ENCODE measurements around the gene SIRT4.

SIRT4 gene

DNA sequence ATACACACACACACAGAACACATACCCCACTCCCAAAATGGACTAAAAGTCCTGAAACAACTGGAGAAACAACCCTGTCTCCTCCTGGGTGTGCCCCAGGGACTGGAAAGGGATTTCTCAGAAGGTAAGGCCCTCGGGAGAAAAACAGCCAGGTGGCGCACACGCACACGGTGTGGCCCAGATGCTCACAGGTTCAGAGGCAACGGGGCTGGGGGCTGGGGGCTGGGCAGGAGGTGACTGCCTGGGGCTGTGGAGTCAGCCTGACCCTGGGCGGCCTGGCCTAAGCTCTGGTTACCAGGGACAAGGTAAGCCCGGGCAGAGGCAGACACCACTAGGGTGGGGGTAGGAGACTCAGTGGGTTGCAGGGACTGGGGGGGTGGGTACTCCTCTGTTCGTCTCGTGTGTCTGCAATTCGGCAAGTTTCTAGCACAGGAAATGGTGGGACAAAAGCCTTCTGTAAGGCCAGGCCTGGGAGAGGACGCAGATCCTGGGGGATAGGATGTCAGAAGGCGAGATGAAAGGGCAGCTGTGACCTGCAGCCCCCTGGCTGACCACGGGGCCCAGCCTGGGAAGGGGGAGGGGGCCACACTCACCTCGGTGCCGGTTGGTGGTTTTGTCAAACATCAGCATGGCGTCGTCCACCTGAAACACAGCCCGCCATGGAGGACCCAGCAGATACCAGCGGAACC is 56.4 kb downstream of the SIRT4 start:
- TF ChIP-seq, protein P1, sequence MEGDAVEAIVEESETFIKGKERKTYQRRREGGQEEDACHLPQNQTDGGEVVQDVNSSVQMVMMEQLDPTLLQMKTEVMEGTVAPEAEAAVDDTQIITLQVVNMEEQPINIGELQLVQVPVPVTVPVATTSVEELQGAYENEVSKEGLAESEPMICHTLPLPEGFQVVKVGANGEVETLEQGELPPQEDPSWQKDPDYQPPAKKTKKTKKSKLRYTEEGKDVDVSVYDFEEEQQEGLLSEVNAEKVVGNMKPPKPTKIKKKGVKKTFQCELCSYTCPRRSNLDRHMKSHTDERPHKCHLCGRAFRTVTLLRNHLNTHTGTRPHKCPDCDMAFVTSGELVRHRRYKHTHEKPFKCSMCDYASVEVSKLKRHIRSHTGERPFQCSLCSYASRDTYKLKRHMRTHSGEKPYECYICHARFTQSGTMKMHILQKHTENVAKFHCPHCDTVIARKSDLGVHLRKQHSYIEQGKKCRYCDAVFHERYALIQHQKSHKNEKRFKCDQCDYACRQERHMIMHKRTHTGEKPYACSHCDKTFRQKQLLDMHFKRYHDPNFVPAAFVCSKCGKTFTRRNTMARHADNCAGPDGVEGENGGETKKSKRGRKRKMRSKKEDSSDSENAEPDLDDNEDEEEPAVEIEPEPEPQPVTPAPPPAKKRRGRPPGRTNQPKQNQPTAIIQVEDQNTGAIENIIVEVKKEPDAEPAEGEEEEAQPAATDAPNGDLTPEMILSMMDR (conservative IDR thresholded peaks at IDR 0.05; ENCODE audit: low read length), result no peak
- no peak for DNase-seq (ENCODE audit: low read depth)
- H3K4me3 ChIP-seq (ENCODE audit: low read length), result no peak overlapping the region

DNA sequence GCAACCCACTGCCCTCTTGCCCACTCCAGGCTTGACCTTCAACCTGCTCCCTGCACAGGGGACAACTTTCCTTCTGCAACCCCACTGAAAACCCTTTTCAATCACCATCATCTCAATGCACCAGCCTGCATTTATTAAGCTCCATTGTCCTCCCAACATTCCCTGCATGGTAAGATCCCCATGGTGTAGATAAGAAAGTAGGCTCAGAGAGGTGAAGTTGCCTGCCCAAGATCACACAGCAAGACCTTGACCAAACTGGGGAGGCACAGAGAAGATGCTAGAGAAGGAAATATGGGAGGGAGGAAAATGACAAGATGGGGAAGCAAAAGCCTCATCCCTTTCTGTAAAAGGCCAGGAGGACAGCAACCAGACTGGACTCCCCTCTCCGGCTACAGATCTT is 57.0 kb downstream of the SIRT4 start:
- no peak overlapping the region for H3K4me3 ChIP-seq (ENCODE audit: low read length)
- no peak for DNase-seq (ENCODE audit: low read depth)
- TF ChIP-seq, protein P1 (conservative IDR thresholded peaks at IDR 0.05; ENCODE audit: low read length), result no peak

DNA sequence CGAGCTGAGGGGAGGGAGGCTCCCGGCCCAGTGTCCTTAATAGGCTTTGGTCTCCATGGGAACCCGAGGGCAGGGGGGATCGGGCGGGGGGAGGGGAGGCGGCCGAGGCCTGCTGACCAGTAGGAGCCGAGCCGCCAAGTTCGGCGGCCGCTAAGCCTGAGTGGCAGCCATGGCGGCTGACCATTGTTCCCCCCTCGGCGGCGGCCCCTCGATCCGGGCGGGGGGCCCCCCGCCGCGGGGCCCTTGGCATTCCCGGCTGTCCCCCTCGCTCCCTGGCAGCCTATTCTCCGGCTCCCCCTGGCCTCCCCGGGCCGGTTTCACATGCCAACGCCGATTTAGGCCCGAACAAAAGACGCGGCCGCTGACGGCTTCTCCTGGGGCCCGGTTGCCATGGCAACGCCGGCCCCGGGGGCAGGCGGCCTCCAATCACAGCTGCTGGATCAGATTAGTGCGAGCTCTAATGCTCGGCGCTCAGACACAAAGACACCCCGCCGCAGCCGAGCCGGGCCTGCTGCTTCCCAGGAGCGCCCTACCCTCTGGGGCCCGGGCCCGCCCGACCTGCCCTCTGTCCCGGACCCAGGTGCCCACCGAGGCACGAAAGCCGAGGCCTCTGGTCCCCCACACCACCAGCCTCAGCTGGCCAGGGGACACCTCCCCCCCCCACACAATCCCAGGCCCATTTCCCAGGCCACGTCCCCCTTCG is 59.5 kb downstream of the SIRT4 start:
- DNase-seq (ENCODE audit: low read depth), result peak; percentile 51
- H3K4me3 ChIP-seq (ENCODE audit: low read length), result peak overlapping the region; percentile 17
- TF ChIP-seq, protein P1 (conservative IDR thresholded peaks at IDR 0.05; ENCODE audit: low read length), result no peak

Data from AG10803 (cell line).